ENCODE data around the gene TAF11L2.
"Not testable (repeated sequence)": the region's sequence is repeated elsewhere in the genome, so short reads cannot be mapped to it uniquely, and the experiment has no call there.

The TAF11L2 gene

GRCh38 chr5:17528369-17528768 lies 30.3 kb downstream of the TAF11L2 start, which contains the start of gene TAF11L6:
TSS of gene TAF11L6 (plus strand) at chr5:17528669.
- not testable (repeated sequence) for H3K4me3 ChIP-seq; H3K27ac ChIP-seq; H3K9ac ChIP-seq; H3K4me2 ChIP-seq; H3K27me3 ChIP-seq; H3K36me3 ChIP-seq; H4K20me1 ChIP-seq; H3K4me1 ChIP-seq; H3K9me3 ChIP-seq (replicated peaks in 1 of 11)
